Loucy (cell line): Measurements from ENCODE around the gene SYT2.

Experiments used
- CTCF ChIP-seq: fragments of 200-600 bp; sonication (generic); conservative IDR thresholded peaks from 2 replicates; pipeline ENCODE4 v1.5.1; 2014; ENCODE audit warnings: mild to moderate bottlenecking, antibody characterized with exemption, low read length
- EZH2phosphoT487 ChIP-seq: fragments of 200-600 bp; IDR thresholded peaks from 2 replicates; pipeline ENCODE4 v1.6.1; 2018; ENCODE audit warnings: antibody characterized with exemption, mild to moderate bottlenecking, moderate library complexity, borderline replicate concordance

DNA sequence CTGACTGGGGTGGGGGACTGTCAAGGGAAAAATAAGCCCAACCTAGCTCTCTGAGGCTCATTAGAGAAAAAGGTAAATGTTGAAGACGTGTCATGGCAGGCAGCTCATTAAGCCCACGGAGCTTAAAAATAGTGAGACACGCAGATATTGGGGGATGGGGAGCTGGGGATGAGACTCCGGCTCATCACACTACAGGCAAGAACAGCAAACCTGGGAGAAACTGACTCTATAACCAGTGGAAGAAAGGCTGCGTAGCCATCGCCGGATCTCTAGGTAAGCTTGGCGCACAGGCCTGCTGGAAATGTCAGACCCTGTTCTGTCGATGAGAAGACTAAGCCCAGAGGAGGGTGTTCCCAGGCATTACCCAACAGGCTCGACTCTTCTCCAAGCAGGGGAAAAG, 78.0 kb downstream of the SYT2 start:
- TF ChIP-seq CTCF (no peak), EZH2phosphoT487 (no peak)
